Adipocyte (in vitro differentiated cells): ENCODE results near the gene C1QTNF9.

Experiments
- DNase-seq: peaks from one replicate; pipeline ENCODE4 v3.0.0-alpha.2; 2015; ENCODE audit warnings: low read depth
- H3K27me3 ChIP-seq: replicated peaks from 2 replicates; pipeline ENCODE4 v1.7.0; 2013; ENCODE audit warnings: mild to moderate bottlenecking, low read length, moderate library complexity; ENCODE audit not compliant: control insufficient read depth, insufficient read depth
- H3K36me3 ChIP-seq: 2 replicates; pipeline ENCODE4 v1.7.0; 2013; ENCODE audit warnings: low read length, mild to moderate bottlenecking, moderate library complexity; ENCODE audit not compliant: control insufficient read depth, insufficient read depth, severe bottlenecking
- H3K4me1 ChIP-seq: 2 replicates; pipeline ENCODE4 v1.7.0; 2013; ENCODE audit warnings: mild to moderate bottlenecking, low read length, moderate library complexity; ENCODE audit not compliant: control insufficient read depth, insufficient read depth
- H3K4me3 ChIP-seq: 2 replicates; pipeline ENCODE4 v1.7.0; 2013; ENCODE audit warnings: mild to moderate bottlenecking, low read length, moderate library complexity
- H3K9ac ChIP-seq: 2 replicates; pipeline ENCODE4 v1.7.0; 2013; ENCODE audit warnings: mild to moderate bottlenecking, low read length, moderate library complexity
- H3K9me3 ChIP-seq: 2 replicates; pipeline ENCODE4 v1.7.0; 2013; ENCODE audit warnings: mild to moderate bottlenecking, low read length, moderate library complexity; ENCODE audit not compliant: control insufficient read depth

The C1QTNF9 gene

DNA sequence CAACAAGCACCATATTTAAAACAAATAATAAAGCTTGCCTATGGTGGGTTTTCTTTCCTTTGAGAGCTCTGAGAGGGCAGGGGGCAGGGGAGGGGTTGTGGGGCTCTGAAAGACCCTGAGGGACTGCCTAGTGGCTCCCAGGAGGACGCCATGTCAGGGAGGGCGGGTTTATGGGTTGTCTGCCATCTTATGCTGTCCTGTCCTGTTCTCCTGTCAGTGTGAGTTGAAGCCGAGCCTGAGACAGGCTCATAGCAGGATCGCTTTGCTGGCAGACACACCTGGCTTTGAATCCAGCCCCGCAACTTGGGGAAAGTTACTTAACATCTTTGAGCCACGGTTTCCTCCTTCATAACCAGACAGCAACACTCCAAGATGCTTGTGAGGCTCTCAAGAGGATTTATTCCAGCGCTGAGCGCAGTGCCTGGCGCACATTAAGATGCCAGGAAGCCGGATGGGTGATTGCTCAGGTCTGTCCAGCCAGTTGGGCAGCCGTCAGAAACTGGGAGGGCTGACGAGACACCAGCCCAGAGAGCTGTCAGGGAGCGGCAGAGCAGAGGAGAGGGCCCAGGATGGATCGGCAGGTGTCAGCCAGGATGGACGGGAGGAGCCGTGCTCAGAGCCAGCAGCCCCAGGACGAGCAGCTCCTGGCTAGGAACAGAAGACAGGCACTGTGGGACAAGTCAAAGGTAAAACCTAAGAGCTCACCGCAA lies 36.8 kb upstream of the C1QTNF9 start:
- Histone ChIP-seq H3K27me3 (no peaks in the 10 kb centered on the region), H3K4me3 (no peak overlapping the region), H3K36me3 (no peaks in the 10 kb centered on the region), H3K9ac (peak overlapping the region; percentile 35), H3K9me3 (no peaks in the 10 kb centered on the region), H3K4me1 (peaks cover 23% of the 10 kb centered on the region)
- DNase-seq = no peak

DNA sequence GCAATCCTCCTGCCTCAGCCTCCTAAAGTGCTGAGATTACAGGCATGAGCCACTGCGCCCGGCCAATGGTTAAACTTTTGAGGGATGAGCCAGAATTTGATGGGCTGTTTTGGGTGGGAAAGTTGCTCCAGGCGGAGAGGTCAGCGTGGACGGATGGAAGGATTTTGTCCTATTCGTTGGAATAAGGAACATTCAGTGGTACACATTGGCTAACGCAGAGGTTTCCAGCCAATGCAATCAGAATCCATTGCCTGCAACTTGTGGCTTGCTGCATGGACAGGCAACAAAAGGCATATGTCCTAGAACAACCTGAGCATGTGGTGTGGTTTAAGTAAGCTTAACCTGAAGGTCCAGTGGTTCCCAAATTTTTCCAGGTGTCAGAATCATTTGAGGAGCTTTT lies 35.5 kb upstream of the C1QTNF9 start:
- Histone ChIP-seq H3K4me3 (no peak overlapping the region), H3K4me1 (peaks cover 18% of the 10 kb centered on the region), H3K9me3 (no peaks in the 10 kb centered on the region), H3K27me3 (no peaks in the 10 kb centered on the region), H3K9ac (no peak overlapping the region), H3K36me3 (no peaks in the 10 kb centered on the region)
- DNase-seq = no peak

DNA sequence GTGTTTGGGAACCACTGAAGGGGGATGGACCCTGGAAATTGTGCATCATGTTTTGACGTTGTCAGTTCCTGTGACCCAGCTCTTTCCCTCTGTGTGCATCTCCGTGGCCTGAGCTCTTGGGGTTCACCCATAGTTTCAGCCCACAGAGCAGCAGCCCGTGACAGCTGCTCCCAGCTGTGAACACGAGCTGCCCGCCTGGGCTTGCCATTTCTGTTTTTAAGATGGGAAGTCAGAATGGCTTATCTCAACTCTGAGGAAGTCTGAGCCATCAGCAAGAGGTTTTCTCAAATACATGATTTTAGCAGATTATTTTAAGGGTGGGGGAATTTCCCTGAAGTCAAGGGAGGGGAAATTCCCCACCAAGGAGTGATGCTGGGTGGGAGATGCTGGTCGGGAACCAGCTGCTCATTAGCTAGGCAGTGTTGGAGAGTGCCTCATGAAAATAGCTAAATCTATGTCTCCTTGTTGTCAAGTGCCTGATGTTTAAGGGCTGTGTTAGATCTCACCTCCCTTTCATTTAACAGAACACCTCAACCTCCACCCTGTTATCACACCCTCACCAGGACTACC lies 34.8 kb upstream of the C1QTNF9 start:
- no peak overlapping the region for H3K4me3 ChIP-seq
- DNase-seq = no peak
- no peaks in the 10 kb centered on the region for H3K36me3 ChIP-seq
- no peak overlapping the region for H3K9ac ChIP-seq
- H3K4me1 ChIP-seq = peaks cover 18% of the 10 kb centered on the region
- H3K9me3 ChIP-seq = no peaks in the 10 kb centered on the region
- no peaks in the 10 kb centered on the region for H3K27me3 ChIP-seq

DNA sequence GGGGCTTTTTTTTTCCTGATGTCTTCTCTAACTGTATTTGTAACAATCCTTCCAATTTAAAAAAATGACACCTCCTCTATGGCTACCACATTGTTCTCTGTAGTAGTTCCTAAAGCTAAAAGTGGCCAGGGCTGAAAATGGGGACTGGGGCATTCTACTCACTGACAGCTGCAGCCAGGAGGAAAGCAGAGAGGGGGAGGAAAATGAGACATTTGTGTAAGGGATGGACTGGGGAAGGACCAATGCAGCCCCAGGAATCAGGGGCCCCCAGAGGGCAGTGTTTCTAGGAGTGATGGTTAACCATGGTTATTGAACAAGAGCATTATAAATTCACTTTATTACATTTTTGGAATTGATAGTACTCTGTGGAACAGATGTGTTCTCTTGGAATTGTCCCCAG lies 34.3 kb upstream of the C1QTNF9 start:
- Histone ChIP-seq H3K9me3 (no peaks in the 10 kb centered on the region), H3K4me1 (peaks cover 17% of the 10 kb centered on the region), H3K9ac (no peak overlapping the region), H3K27me3 (no peaks in the 10 kb centered on the region), H3K36me3 (no peaks in the 10 kb centered on the region), H3K4me3 (no peak overlapping the region)
- no peak for DNase-seq

DNA sequence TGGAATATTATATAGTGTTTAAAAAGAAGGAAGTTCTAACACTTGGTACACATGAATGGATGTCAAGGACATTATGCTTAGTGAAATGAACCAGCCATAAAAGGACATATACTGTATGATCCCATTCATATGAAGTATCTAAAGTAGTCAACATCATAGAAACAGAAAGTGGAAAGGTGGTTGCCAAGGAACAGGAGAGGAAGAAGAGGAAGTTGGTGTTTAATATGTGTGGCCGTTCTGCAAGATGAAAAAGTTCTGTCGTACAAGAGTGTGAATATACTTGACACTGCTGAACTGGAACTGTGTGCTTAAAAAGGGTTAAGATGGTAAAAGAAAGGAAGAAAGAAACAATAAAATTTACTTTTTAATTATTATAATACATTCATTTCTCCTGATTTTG lies 33.1 kb upstream of the C1QTNF9 start:
- Histone ChIP-seq H3K4me3 (no peak overlapping the region), H3K9ac (no peak overlapping the region), H3K4me1 (peaks cover 4% of the 10 kb centered on the region), H3K27me3 (no peaks in the 10 kb centered on the region), H3K36me3 (no peaks in the 10 kb centered on the region), H3K9me3 (no peaks in the 10 kb centered on the region)
- DNase-seq = no peak

DNA sequence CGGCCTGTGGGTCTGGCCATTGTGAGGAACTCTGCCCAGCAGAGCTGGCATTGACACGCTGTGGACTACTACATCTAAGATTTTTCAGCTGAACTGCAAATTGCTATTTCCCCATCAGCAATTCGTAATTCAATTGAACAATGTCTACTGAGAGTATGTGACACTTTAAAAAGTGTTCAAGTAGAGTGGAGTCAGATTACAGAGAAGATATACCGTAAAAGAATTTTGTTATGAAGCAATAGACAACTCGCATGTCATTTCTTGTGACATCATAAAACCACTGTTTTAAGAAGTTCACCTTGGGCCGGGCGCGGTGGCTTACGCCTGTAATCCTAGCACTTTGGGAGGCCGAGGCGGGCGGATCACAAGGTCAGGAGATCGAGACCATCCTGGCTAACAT lies 32.5 kb upstream of the C1QTNF9 start:
- H3K9ac ChIP-seq = no peak overlapping the region
- no peak overlapping the region for H3K4me3 ChIP-seq
- no peaks in the 10 kb centered on the region for H3K27me3 ChIP-seq
- no peaks in the 10 kb centered on the region for H3K36me3 ChIP-seq
- no peak for DNase-seq
- no peaks in the 10 kb centered on the region for H3K9me3 ChIP-seq
- no peaks in the 10 kb centered on the region for H3K4me1 ChIP-seq

DNA sequence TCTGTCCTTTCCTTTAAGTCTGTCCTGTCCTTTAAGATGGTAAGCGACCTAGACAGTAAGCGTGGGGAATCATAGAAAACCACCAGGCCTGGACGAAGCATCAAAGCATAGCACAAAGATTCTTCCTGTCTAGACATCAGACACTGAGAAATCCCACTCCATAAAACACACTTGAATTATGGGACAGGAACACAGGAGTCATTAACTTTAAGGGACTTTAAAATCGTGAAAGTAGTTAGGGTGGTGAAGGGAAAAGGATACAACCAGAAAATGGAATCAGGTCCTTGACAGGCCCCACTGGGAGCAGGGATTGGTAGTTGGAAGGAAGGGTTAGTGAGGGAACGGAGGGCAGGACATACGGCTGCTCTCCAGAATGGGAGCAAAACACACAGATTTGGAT lies 31.6 kb upstream of the C1QTNF9 start:
- no peaks in the 10 kb centered on the region for H3K27me3 ChIP-seq
- DNase-seq = no peak
- H3K36me3 ChIP-seq = no peaks in the 10 kb centered on the region
- H3K9ac ChIP-seq = no peak overlapping the region
- no peak overlapping the region for H3K4me3 ChIP-seq
- no peaks in the 10 kb centered on the region for H3K9me3 ChIP-seq
- H3K4me1 ChIP-seq = no peaks in the 10 kb centered on the region

DNA sequence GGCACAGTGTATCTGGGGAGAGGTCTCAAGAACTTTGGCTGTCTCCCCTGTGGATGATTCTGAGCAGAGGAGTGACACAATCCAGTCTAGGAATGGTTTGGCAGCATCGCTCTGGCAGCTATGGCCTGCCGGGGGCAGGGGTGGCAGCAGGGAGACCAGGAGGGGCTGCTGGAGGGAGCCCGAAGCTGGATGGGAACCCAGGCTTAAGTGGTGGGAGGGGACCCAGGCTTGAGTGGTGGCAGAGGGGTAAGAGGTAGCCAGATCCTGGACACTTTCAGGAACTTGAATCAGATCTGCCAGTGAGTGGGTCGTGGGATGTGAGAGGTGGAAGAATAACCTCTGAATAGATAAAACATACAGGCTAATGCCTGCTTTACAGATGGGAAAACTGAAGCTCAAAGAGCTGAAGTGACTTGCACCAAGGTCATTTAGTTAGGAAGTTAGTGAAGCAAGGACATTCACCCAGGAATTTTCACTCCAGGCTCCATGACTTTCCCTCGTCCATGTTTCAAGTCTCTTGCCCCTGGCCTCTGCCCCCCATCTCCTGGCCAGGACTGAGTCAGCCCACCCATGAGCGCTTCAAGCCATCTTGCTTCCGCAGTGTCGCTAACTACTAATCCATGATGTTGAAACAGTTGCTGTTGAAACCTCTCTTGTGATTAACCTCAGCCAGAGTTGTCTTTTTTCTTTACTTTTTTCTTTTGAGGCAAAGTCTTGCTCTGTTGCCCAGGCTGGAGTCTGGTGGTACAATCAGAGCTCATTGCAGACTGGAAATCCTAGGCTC lies 29.9 kb upstream of the C1QTNF9 start:
- H3K9ac ChIP-seq = no peak overlapping the region
- no peaks in the 10 kb centered on the region for H3K9me3 ChIP-seq

DNA sequence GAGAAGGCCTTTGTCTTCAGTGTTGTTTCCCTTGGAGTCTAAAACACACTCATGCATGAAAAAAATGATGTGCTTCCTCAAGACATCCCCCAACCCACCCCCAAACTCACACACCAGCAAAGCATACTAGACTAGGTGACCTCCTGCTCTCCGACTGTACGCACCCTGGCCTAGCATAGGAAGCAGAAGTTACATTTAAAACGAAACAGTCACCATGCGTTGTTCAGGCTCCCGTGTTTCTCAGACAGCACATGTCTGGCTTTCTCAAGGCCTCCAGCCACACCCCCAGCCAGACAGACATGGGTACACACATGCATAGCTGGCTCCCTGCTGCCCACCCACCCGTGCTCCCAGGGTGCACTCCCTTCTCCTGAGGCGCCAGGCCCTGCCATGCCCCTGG lies 28.7 kb upstream of the C1QTNF9 start:
- H3K9ac ChIP-seq = no peak overlapping the region
- H3K4me3 ChIP-seq = no peak overlapping the region
- no peak for DNase-seq
- no peaks in the 10 kb centered on the region for H3K36me3 ChIP-seq
- no peaks in the 10 kb centered on the region for H3K27me3 ChIP-seq
- H3K4me1 ChIP-seq = peaks cover 6% of the 10 kb centered on the region
- H3K9me3 ChIP-seq = no peaks in the 10 kb centered on the region

More for the DNA sequence above, 29.9 kb upstream of the C1QTNF9 start:
- Histone ChIP-seq H3K4me3 (no peak overlapping the region), H3K4me1 (peaks cover 6% of the 10 kb centered on the region), H3K36me3 (no peaks in the 10 kb centered on the region), H3K27me3 (no peaks in the 10 kb centered on the region)
- no peak for DNase-seq

DNA sequence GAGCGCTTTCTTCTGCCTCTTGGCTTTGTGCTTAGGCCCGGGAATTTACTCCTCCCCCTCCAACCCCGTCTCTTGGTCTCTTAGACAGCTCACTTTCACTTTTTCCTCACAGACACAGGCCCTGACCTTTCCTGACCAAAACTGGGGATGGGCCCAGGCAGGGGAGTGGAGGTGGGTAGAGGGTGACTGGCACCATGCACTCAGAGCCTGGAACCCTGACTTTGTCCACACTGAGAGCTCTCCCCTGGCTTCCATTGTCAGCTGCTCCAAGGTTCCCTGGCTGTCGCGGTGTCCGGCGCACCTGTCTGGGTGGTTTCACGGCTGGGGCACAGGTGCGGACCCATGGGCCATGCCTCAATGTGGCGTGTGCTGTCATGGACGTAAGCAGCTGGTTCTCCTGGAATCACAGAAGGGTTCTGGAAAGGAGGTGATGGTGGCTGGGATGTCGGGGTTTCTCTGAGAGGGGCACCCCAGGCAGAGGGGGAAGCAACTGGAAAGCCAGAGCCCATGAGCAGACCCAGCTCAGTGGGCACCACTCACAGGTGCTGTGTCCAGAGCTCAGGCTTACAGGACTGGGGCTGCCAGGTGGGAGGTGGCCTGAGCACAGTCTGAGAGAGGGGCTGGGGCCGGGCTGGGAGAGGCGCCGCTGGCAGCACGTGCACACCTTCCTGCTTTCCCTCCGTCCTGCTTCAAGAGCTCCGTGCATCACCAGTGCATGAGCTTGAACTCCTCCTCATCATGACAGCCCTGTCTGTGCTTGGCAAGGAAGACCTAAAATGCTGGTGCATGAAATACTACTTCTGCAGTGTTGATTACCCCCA lies 28.0 kb upstream of the C1QTNF9 start:
- no peak for DNase-seq
- Histone ChIP-seq H3K9ac (no peak overlapping the region), H3K36me3 (no peaks in the 10 kb centered on the region), H3K4me1 (peaks cover 6% of the 10 kb centered on the region), H3K4me3 (no peak overlapping the region), H3K9me3 (no peaks in the 10 kb centered on the region), H3K27me3 (no peaks in the 10 kb centered on the region)

DNA sequence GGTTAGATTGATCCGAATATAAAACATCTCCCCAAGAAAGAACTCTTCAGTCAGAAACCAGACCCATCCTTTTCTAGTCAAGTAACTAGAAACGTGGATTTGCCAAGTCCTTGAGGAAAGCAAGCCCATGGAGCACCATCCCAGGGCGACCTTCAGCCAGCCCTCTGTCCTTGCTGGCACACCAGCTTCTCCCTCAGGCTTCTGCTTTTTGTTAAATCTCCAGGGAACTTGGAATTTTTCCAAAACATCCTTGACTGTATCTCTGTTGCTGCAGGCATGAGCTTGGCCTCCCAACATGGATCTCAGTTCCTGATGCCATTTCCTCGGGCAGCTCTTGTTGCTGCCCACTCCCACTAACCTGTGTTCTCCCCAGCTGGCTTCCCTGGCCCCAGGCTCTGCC lies 27.1 kb upstream of the C1QTNF9 start:
- Histone ChIP-seq H3K9me3 (no peaks in the 10 kb centered on the region), H3K4me3 (no peak overlapping the region), H3K36me3 (no peaks in the 10 kb centered on the region), H3K27me3 (no peaks in the 10 kb centered on the region), H3K9ac (no peak overlapping the region), H3K4me1 (peaks cover 6% of the 10 kb centered on the region)
- DNase-seq = no peak
